Fibroblast of the aortic adventitia (primary cell): Measurements from ENCODE around the gene UPP1. TPM values are rescaled to one million over a fixed set of nuclear protein-coding genes. Genes with fewer than 3 reads are reported as not detected.

Experiments
- DNase-seq: peaks from one replicate; pipeline ENCODE4 v3.0.0-alpha.2; 2010; ENCODE audit warnings: low read depth
- H3K4me3 ChIP-seq: 2 replicates; pipeline ENCODE4 v1.5.1; 2011; ENCODE audit warnings: low read depth, mild to moderate bottlenecking, control low read depth, low read length, moderate library complexity
- total RNA-seq: library from RNA; depleted of rRNA; stranded (reverse); fragments of >200 nt; gene quantifications from 2 replicates; pipeline ENCODE4 v1.2.3, GENCODE V29; 2012; ENCODE audit warnings: low replicate concordance
- TF ChIP-seq, protein P1 (sequence below): IDR thresholded peaks from 2 replicates; pipeline ENCODE4 v1.5.1; 2011; ENCODE audit warnings: mild to moderate bottlenecking, low read length, control low read depth, inconsistent platforms; ENCODE audit not compliant: insufficient read depth

The UPP1 gene
- total RNA-seq, 1 donor: 12.4 TPM

- TF ChIP-seq, protein P1, sequence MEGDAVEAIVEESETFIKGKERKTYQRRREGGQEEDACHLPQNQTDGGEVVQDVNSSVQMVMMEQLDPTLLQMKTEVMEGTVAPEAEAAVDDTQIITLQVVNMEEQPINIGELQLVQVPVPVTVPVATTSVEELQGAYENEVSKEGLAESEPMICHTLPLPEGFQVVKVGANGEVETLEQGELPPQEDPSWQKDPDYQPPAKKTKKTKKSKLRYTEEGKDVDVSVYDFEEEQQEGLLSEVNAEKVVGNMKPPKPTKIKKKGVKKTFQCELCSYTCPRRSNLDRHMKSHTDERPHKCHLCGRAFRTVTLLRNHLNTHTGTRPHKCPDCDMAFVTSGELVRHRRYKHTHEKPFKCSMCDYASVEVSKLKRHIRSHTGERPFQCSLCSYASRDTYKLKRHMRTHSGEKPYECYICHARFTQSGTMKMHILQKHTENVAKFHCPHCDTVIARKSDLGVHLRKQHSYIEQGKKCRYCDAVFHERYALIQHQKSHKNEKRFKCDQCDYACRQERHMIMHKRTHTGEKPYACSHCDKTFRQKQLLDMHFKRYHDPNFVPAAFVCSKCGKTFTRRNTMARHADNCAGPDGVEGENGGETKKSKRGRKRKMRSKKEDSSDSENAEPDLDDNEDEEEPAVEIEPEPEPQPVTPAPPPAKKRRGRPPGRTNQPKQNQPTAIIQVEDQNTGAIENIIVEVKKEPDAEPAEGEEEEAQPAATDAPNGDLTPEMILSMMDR: no peak
- no peak overlapping the region for H3K4me3 ChIP-seq
- DNase-seq: no peak
Measured at GRCh38 chr7:48101352-48101751, 12.3 kb downstream of the UPP1 start.

GRCh38 chr7:48101968-48102367 lies 12.9 kb downstream of the UPP1 start:
- no peak for DNase-seq
- TF ChIP-seq, protein P1: peak; percentile 33
- H3K4me3 ChIP-seq: no peak overlapping the region

DNA sequence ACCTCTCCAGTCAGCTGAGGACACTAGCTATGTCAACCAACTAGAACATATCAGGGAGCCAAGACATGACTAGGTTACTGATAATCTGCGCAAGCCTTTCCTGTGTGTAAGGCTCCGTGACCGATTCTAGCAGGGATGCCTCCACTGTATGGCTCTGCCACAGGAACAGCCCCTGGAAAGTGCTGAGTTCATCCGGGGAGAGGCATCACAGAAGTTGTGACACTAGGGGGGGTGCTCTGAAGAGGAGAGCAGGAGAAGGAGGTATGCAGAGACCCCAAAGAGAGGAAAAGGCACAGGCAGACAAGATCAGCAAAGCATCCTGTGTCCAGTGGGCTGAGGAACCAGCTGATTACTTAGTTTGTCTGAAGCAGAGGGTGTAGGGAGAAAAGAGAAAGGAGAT lies 13.5 kb downstream of the UPP1 start:
- H3K4me3 ChIP-seq: no peak overlapping the region
- no peak for DNase-seq
- TF ChIP-seq, protein P1: no peak

- no peak for DNase-seq
- no peak overlapping the region for H3K4me3 ChIP-seq
- TF ChIP-seq, protein P1: no peak
Measured at GRCh38 chr7:48105045-48105444, 16.0 kb downstream of the UPP1 start.

DNA sequence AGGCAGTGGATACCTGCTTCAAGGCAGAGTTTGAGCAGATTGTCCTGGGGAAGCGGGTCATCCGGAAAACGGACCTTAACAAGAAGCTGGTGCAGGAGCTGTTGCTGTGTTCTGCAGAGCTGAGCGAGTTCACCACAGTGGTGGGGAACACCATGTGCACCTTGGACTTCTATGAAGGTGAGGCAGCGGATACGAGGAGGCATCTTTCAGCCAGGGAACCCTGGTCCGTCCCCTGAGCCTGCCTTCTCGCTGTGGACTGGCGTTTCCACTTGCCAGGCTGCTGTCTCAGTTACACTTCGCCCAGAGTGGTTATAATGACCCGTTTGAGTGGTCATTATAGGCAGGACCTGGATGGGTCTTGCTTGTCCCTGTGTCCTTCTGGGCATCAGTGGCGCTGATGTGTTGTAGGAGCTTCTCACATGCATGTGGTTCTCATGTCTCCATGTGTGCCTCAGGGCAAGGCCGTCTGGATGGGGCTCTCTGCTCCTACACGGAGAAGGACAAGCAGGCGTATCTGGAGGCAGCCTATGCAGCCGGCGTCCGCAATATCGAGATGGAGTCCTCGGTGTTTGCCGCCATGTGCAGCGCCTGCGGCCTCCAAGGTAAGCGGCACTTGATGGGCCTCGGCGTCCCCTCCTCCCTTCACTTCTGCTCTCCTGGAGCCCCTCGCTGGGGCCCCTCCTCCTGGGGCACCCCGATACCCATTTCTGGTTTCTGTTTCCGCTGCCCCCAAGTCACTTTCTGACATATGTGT lies 18.0 kb downstream of the UPP1 start:
- no peak for DNase-seq
- no peak overlapping the region for H3K4me3 ChIP-seq
- TF ChIP-seq, protein P1: no peak

DNA sequence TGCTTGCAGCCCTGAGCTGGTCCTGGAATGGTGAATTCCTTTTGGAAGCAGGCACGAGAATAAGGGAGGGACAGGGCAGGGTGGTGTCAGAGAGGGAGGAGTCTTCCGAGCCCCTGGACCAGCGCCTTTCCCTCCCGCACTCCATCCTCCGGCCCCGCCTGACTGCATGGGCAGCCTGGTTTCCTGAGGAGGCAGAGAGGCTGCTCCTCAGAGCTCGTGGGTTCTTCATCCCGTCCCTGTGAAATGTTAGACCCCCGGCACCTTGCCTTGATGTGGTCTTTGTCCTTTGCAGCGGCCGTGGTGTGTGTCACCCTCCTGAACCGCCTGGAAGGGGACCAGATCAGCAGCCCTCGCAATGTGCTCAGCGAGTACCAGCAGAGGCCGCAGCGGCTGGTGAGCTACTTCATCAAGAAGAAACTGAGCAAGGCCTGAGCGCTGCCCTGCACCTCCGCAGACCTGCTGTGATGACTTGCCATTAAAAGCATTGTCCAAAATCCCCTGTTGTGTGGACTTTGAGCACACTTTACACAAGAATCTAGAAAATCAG lies 18.9 kb downstream of the UPP1 start:
- DNase-seq: no peak
- no peak overlapping the region for H3K4me3 ChIP-seq
- TF ChIP-seq, protein P1: no peak
